B cell (primary cell): ENCODE data around the gene KRT23. TPM values are rescaled to one million over a fixed set of nuclear protein-coding genes. Genes with fewer than 3 reads are reported as not detected.

Experiments
- ATAC-seq: fragments of 200-7000 bp; cut with Tn5 transposase; one replicate; pipeline ENCODE4 v1.10.0; 2021; ENCODE audit warnings: low read depth, mild to moderate bottlenecking, moderate number of reproducible peaks, moderate library complexity
- CTCF ChIA-PET: fragments of 350-600 bp; sonication (Branson Sonifier 250); formaldehyde crosslinking; loops from one replicate; lab custom pipeline; 2021; ENCODE audit warnings: antibody characterized with exemption, inconsistent platforms; lab: Charles Lee
- POLR2A ChIA-PET: fragments of 350-600 bp; sonication (Branson Sonifier 250); formaldehyde crosslinking; loops from one replicate; lab custom pipeline; 2021; ENCODE audit warnings: antibody characterized with exemption; lab: Charles Lee
- DNase-seq: peaks from one replicate; pipeline ENCODE4 v3.0.0; 2013
- H2AFZ ChIP-seq: 2 replicates; pipeline ENCODE4 v1.6.1; 2012; ENCODE audit warnings: mild to moderate bottlenecking, low read depth, low read length; ENCODE audit not compliant: insufficient read depth, poor library complexity, severe bottlenecking
- H3K27ac ChIP-seq, 2 donors: 1 replicate in 1 of 2; 2 replicates in 1 of 2; pipeline ENCODE4 v1.5.1; 2012 to 2013; ENCODE audit warnings: low read length in 2 of 2, mild to moderate bottlenecking in 2 of 2, moderate library complexity in 1 of 2
- H3K27me3 ChIP-seq, 4 experiments: fragments of 200-600 bp in 1 of 4; sonication (generic) in 1 of 4; replicated peaks in 1 of 4; 1 replicate in 2 of 4; 2 replicates in 2 of 4; pipeline versions ENCODE4 v1.6.1 to v1.7.0; 2013 to 2016; ENCODE audit warnings: low read length in 3 of 4, mild to moderate bottlenecking in 2 of 4, mixed read lengths in 1 of 4, moderate library complexity in 1 of 4; ENCODE audit not compliant: insufficient read depth in 4 of 4, control insufficient read depth in 3 of 4; ENCODE audit errors: control extremely low read depth in 1 of 4
- H3K36me3 ChIP-seq, 2 experiments: replicated peaks in 1 of 2; 1 replicate in 1 of 2; 2 replicates in 1 of 2; pipeline versions ENCODE4 v1.6.1 to v1.7.1; 2013; ENCODE audit warnings: low read length in 1 of 2; ENCODE audit not compliant: insufficient read depth in 2 of 2, control insufficient read depth in 1 of 2; ENCODE audit errors: control extremely low read depth in 1 of 2, extremely low read depth in 1 of 2
- H3K4me1 ChIP-seq, 2 donors: fragments of 200-600 bp in 1 of 2; sonication (generic) in 1 of 2; 1 replicate in 1 of 2; 2 replicates in 1 of 2; pipeline versions ENCODE4 v1.5.1 to v1.6.1; 2013 to 2017; ENCODE audit warnings: low read length in 2 of 2; ENCODE audit not compliant: control insufficient read depth in 2 of 2, insufficient read depth in 2 of 2
- H3K4me2 ChIP-seq: replicated peaks from 2 replicates; pipeline ENCODE3; 2012; ENCODE audit warnings: mild to moderate bottlenecking, low read depth, low read length; ENCODE audit not compliant: poor library complexity, severe bottlenecking
- H3K4me3 ChIP-seq, 5 experiments: fragments of 200-600 bp in 1 of 5; sonication (generic) in 1 of 5; 1 replicate in 3 of 5; 2 replicates in 2 of 5; pipeline versions ENCODE4 v1.5.1 to v1.7.0; 2011 to 2016; ENCODE audit warnings: low read length in 4 of 5, mild to moderate bottlenecking in 4 of 5, low read depth in 2 of 5, control low read depth in 1 of 5, moderate library complexity in 1 of 5; ENCODE audit not compliant: insufficient read depth in 1 of 5; ENCODE audit errors: control extremely low read depth in 1 of 5, extremely low read depth in 1 of 5
- H3K79me2 ChIP-seq: fragments of 200-600 bp; sonication (generic); one replicate; pipeline ENCODE4 v1.6.0; 2016; ENCODE audit warnings: low read length; ENCODE audit not compliant: control insufficient read depth, insufficient read depth
- H3K9ac ChIP-seq: fragments of 200-600 bp; sonication (generic); 2 replicates; pipeline ENCODE4 v1.6.1; 2017; ENCODE audit warnings: mild to moderate bottlenecking, low read length, moderate library complexity
- H3K9me3 ChIP-seq, 3 donors: one replicate each; pipeline versions ENCODE4 v1.6.1 to v1.7.1; 2013; ENCODE audit warnings: low read length in 2 of 3; ENCODE audit not compliant: control insufficient read depth in 2 of 3, insufficient read depth in 1 of 3; ENCODE audit errors: control extremely low read depth in 1 of 3
- H4K20me1 ChIP-seq: 2 replicates; pipeline ENCODE4 v1.6.0; 2012; ENCODE audit warnings: mild to moderate bottlenecking, low read length; ENCODE audit not compliant: insufficient read depth, control insufficient read depth, poor library complexity, severe bottlenecking
- H3K27ac Mint-ChIP-seq: one replicate; pipeline ENCODE4 v1.8.0; 2021; ENCODE audit warnings: mixed read lengths
- H3K27me3 Mint-ChIP-seq: one replicate; pipeline ENCODE4 v1.8.0; 2021; ENCODE audit warnings: mixed read lengths
- H3K4me1 Mint-ChIP-seq: one replicate; pipeline ENCODE4 v1.8.0; 2021; ENCODE audit warnings: mixed read lengths
- H3K4me3 Mint-ChIP-seq: one replicate; pipeline ENCODE4 v1.8.0; 2021; ENCODE audit warnings: mixed read lengths
- H3K9me3 Mint-ChIP-seq: one replicate; pipeline ENCODE4 v1.8.0; 2022; ENCODE audit warnings: mixed read lengths; ENCODE audit not compliant: insufficient read depth
- EZH2 ChIP-seq: IDR thresholded peaks from 2 replicates; pipeline ENCODE4 v1.6.1; 2012; ENCODE audit warnings: borderline replicate concordance, low read depth, mild to moderate bottlenecking, moderate library complexity, low read length; ENCODE audit not compliant: insufficient read depth, poor library complexity, severe bottlenecking
- WGBS: methylation state at CpG from one replicate; pipeline ENCODE4 v1.1.5; 2013; ENCODE audit warnings: missing lambda C conversion rate; ENCODE audit not compliant: insufficient coverage; 5-methylcytosine and 5-hydroxymethylcytosine counted together
- intact Hi-C: fragments of 100-400 bp; cut with micrococcal nuclease; formaldehyde crosslinking; loops from one replicate; pipeline ENCODE4 v1.10.0; 2022
- polyA plus RNA-seq: library from polyadenylated mRNA; depleted of rRNA; stranded (reverse); fragments of >200 nt; gene quantifications from 2 replicates; pipeline ENCODE4 v1.2.3, GENCODE V29; 2012
- total RNA-seq, 2 donors: library from RNA; stranded (reverse); fragments of 120-200 nt in 1 of 2; gene quantifications; 1 replicate in 1 of 2; 2 replicates in 1 of 2; pipeline versions ENCODE4 v1.2.3 to v1.2.4, GENCODE V29; 2013 to 2022
- TF ChIP-seq, protein P1 (sequence below): fragments of 200-600 bp; IDR thresholded peaks from one replicate; pipeline ENCODE4 v1.8.0; 2022; ENCODE audit warnings: antibody characterized with exemption, mild to moderate bottlenecking

The KRT23 gene
- total and polyA plus RNA-seq, 2 donors (not counting 1 experiment from before 2014, with no cell fraction given): 0.06 TPM; not detected in 1

DNA sequence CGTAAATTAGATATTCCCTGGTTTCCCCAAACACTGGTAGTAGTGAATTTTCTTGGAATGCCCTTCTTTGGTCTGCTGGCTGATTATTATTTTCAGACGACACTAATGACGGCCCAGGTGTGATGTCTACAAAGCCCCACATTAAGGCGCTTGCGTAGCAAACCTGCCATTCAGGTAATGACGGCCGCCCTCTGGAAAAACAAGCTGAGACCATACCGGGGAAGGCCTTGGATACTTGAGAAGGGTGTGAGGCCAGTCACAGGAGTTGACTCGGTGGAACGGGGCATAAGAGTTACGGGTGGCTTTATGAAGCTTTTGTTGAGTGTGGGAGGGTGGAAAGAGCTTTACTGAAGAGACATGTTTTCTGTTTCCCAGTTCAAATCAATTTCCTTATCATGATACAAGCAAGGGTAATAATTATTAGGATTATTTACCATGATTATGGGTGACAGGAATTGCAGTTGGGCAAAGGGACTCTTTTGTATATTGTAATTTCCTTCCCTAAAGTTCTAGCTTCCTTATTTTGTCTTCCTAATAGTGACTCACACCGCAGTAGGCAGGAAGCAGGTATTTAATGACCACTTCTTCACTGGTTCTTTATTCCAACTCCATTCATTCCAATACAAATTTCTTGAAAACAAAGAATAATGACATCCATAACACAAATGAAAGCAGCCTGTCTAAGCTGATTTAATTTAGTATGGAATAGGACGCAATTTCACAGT, 24.8 kb downstream of the KRT23 start:
- H3K27me3 ChIP-seq: peaks cover 0 to 12% (median 3%) of the 10 kb centered on the region in 4 experiments
- ChIA-PET CTCF (interaction anchor here (1.0 to 6.6 kb wide), 5 partner anchors 11 to 750 kb away, joined by 3 to 44 read pairs (median 5); no protein-coding TSS in a partner anchor), POLR2A (no interaction called here)
- WGBS: 86% methylated on average over 8 of the region's 13 CpGs
- intact Hi-C loops: no loop called here
- no peak for ATAC-seq
- H3K9me3 ChIP-seq: no peaks in the 10 kb centered on the region
- H3K9me3 Mint-ChIP-seq: no peaks in the 10 kb centered on the region
- H3K4me2 ChIP-seq: no peak overlapping the region
- peaks cover 3% of the 10 kb centered on the region for H3K4me1 Mint-ChIP-seq
- H3K27ac Mint-ChIP-seq: no peak overlapping the region
- DNase-seq: no peak
- H3K36me3 ChIP-seq: no peaks in the 10 kb centered on the region
- no peaks in the 10 kb centered on the region for H4K20me1 ChIP-seq
- no peak overlapping the region for H3K9ac ChIP-seq
- H2AFZ ChIP-seq: no peak overlapping the region
- peaks cover 32% of the 10 kb centered on the region for H3K27me3 Mint-ChIP-seq
- H3K4me1 ChIP-seq: no peaks in the 10 kb centered on the region
- H3K79me2 ChIP-seq: no peaks in the 10 kb centered on the region
- no peak overlapping the region for H3K27ac ChIP-seq
- H3K4me3 ChIP-seq: no peak overlapping the region
- TF ChIP-seq, protein P1, sequence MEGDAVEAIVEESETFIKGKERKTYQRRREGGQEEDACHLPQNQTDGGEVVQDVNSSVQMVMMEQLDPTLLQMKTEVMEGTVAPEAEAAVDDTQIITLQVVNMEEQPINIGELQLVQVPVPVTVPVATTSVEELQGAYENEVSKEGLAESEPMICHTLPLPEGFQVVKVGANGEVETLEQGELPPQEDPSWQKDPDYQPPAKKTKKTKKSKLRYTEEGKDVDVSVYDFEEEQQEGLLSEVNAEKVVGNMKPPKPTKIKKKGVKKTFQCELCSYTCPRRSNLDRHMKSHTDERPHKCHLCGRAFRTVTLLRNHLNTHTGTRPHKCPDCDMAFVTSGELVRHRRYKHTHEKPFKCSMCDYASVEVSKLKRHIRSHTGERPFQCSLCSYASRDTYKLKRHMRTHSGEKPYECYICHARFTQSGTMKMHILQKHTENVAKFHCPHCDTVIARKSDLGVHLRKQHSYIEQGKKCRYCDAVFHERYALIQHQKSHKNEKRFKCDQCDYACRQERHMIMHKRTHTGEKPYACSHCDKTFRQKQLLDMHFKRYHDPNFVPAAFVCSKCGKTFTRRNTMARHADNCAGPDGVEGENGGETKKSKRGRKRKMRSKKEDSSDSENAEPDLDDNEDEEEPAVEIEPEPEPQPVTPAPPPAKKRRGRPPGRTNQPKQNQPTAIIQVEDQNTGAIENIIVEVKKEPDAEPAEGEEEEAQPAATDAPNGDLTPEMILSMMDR: no peak
- TF ChIP-seq EZH2: no peak
- no peak overlapping the region for H3K4me3 Mint-ChIP-seq

DNA sequence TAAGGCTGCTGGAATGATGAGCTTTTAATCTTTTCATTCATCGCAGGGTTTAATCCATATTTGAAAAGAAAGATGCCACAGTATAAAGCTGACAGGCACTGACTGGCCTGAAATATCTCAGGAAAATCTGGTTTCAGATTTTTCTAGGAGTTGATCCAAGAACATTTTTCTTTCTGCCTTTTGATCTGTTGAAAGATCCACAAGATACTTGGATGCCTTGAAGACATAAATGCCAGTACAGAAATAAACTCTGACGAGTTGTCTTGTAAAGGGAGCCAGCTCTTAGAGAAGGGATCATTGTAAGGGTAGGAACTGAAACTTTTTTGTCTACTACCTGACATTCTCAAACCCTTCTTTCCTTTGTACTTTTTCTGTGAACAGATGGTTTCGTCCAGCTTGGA, 27.0 kb downstream of the KRT23 start:
- Histone ChIP-seq H2AFZ (no peak overlapping the region), H3K27me3 (peaks cover 0 to 17% (median 5%) of the 10 kb centered on the region in 4 experiments), H3K9ac (no peak overlapping the region), H3K4me2 (no peak overlapping the region), H3K36me3 (no peaks in the 10 kb centered on the region), H3K79me2 (no peaks in the 10 kb centered on the region), H3K9me3 (no peaks in the 10 kb centered on the region), H3K4me3 (no peak overlapping the region), H4K20me1 (no peaks in the 10 kb centered on the region), H3K4me1 (no peaks in the 10 kb centered on the region), H3K27ac (no peak overlapping the region)
- H3K27ac Mint-ChIP-seq: no peak overlapping the region
- ATAC-seq (no peak), DNase-seq (no peak)
- ChIA-PET CTCF (interaction anchor here (0.5 to 6.6 kb wide), 7 partner anchors 161 to 755 kb away, joined by 3 to 44 read pairs (median 15); no protein-coding TSS in a partner anchor), POLR2A (no interaction called here)
- H3K9me3 Mint-ChIP-seq: no peaks in the 10 kb centered on the region
- H3K4me3 Mint-ChIP-seq: no peak overlapping the region
- intact Hi-C loops: no loop called here
- H3K27me3 Mint-ChIP-seq: peaks cover 40% of the 10 kb centered on the region
- WGBS: 90% methylated on average over 2 of the region's 3 CpGs
- H3K4me1 Mint-ChIP-seq: no peaks in the 10 kb centered on the region
- TF ChIP-seq, protein P1: no peak
- no peak for TF ChIP-seq EZH2
